Spleen (tissue), 7 donors: ENCODE measurements around the gene PPM1L.

Experiments used
- CTCF ChIP-seq, 11 experiments: fragments of 200-600 bp in 7 of 11; fragments of 450-650 bp in 4 of 11; sonication (generic) in 4 of 11; IDR thresholded peaks in 8 of 11; conservative IDR thresholded peaks in 3 of 11; 1 replicate in 7 of 11; 2 replicates in 4 of 11; pipeline versions ENCODE4 v1.4.0 to v1.8.0; 2016 to 2021; ENCODE audit warnings: antibody characterized with exemption in 11 of 11, inconsistent platforms in 4 of 11, mild to moderate bottlenecking in 1 of 11
- POLR2A ChIP-seq, 3 donors: fragments of 450-650 bp; IDR thresholded peaks; one replicate each; pipeline ENCODE4 v1.5.1; 2017; ENCODE audit warnings: antibody characterized with exemption in 3 of 3, mild to moderate bottlenecking in 1 of 3
- donor health status: DM: no; HTN: no; CAD: no; lungs with moderate emphysema.
- donor health status: DM: no; HTN: no; CAD: no.
- donor health status: DM: no; HTN: no; CAD: no.

- TF ChIP-seq CTCF (IDR thresholded peaks at IDR 0.05 in 8 of 11, conservative IDR thresholded peaks at IDR 0.05 in 3 of 11), result no peak
- no peak for TF ChIP-seq POLR2A (IDR thresholded peaks at IDR 0.05)
Measured at GRCh38 chr3:160999274-160999673, 243.2 kb downstream of the PPM1L start.
